ENCODE results near the gene APBB2.

APBB2 gene

GRCh38 chr4:41185614-41186592 is 28.4 kb downstream of the APBB2 start:
- DNase-seq: no peak

DNA sequence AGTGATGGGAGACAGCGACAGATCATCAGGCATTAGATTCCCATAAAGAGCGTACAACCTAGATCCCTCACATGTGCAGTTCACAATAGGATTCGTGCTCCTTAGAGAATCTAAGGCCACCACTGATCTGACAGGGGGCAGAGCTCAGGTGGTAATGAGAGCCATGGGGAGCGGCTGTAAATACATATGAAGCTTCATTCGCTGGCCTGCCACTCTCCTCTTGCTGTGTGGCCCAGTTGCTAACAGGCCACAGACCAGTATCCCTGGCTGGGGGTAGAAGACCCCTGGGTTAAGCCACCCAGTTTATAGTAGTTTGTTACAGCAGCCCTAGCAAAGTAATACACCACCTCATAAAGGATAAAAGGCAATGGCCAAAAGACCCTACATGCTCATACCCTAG is 30.3 kb downstream of the APBB2 start:
- DNase-seq: no peak

- no peak for DNase-seq
Observed at GRCh38 chr4:41183021-41183553, 31.3 kb downstream of the APBB2 start.

DNA sequence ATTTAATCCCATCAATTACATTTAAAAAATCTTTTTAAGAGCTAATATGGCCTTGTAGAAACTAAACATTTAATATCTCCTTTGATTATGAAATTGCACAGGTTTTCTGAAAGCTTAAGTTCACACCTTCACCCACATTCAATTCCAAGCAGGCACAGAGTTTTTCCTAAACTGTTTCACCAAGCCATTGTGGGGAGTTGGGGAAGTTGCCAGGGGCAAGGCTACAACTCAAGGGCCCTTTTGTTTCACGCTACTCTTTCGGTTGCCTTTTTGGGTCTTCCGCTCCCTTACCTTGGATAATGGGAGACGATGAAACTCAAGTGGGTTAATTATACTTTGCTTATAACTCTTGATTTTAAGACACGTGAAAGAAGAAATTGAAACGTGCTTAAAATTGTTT is 33.3 kb downstream of the APBB2 start:
- no peak for DNase-seq

GRCh38 chr4:41179498-41180195 is 34.7 kb downstream of the APBB2 start:
- DNase-seq: no peak

- no peak for DNase-seq
Observed at GRCh38 chr4:41178372-41179370, 35.7 kb downstream of the APBB2 start.

DNA sequence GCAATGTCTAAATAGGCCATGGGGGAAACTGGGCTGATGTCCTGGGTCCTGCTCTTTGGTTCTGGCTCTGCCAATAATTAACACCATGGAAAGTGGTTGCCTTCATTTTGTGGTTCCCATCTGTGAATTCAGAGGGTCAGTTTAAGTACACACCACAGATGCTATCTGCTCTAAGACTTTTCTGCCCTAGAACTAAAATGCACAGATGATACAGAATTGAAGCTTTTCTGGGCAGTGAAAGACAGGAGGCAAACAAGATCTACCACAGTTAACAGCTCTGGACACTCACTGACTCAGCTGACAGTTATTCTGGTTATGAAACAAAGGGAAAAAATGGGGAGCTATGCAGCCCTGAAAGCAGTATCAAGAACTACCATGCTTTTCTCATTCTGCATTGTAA is 37.3 kb downstream of the APBB2 start:
- no peak for DNase-seq

DNA sequence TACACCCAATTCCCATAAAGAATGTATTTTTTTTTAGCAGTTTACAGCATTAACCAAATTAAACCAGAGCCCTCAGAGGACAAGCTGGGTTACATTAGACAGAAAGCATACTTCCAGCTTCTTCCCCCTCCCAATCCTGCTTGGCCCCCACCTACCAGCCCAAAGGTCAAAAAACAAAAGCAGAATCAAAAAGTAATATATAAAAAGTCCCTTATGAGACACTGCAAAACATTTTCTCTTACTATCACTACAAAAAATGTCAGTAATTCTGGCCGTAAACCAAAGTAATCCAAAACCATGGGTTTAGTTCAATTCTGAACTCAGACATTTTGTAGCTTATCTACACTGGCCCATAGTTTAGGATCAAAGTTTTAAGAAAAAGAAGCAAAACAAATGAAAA is 38.0 kb downstream of the APBB2 start:
- no peak for DNase-seq

DNA sequence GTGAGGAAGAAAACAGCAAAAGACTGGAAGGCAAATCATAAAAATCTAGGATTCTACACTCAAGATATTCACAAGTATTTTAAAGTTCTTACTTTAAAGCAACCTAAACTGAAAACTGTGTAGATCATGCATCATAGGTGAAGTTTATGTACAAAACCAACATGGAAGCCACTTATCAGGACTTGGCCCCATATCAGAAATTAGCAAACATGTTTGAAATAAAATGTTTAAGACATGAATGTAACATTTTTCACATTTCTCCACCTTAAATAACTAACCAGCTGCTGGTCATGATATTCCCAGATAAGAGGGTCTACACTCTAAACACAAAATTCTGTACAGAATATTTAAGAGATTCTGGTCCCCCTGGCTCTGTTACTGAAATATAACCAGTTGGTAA is 38.5 kb downstream of the APBB2 start:
- no peak for DNase-seq

DNA sequence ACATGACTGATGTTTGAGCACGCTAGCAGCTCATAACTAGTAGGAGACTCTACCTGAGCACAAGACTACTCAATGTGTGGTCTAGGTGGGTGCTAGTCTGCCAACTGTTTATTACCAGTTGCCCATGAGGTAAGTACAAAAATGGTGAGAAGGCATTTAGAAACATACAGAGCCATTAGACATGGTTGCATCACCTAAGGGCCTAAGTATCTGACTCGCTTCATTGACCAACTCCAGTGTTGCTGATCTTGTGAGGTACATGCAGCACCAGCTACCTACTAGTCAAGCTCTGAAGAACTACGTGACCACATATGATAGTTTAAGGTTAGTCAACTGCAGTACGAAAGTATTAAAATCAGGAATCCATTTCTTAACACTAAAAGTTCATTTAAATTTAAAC is 39.9 kb downstream of the APBB2 start:
- DNase-seq: no peak

DNA sequence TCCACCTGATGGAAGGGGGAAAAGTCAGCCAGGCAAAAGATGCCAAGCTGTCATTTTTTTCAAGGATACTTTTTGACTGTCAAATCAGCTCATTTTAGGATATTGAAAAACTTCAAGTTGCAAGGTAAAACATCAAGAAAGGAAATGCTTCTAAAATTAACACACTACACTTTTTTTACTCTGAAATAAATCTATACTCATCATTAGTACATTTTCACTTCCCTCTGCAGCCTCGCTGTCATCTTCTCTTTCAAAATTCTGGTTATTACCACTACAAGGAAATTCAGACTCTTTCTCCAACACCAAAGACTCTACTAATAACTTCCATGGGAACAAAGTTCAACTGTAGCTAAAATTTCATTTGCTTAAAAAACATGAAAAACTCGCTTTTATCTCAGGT is 41.6 kb downstream of the APBB2 start:
- DNase-seq: no peak

DNA sequence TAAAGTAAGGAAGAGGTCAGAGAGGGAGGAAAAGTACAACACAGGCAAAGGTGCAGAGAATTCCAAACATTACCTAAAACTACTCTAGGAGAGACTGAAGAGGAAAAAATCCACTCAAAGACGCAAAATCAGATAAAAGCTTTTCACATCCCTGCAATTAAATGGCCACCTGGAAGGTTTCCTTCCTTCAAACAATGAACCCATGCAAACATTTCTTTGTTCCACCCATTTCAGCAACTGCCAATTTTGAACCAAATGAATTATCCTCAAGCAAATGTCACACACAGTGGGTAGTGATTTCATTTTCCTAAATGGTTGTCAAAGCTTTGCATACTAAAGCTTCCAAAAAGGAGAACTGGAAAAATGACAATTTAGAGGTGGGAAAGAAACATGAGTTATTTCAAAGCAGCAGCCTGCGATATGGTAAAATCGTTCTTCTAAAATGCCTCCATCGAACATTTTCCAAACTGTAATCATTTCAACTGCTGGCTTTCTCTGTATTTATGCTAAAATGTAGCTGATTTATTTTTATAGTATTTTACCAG is 45.0 kb downstream of the APBB2 start:
- no peak for DNase-seq

DNA sequence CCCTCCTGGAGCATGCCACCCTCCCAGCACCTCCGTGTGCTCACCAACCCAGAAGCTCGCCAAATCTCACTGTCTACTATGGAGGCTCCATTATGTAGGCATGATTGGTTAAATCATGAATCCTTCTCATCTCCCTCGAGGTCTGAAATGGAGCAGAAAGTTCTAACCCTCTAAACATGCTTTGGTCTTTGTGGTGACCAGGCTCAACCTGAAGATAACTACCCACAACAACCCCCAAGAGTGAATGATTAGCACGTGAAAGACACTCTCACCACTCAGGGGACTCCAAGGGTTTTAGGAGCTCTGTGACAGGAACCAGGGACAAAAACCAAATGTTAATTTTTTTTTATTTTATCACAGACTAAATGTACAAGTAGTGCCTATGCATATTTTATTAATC is 47.2 kb downstream of the APBB2 start:
- no peak for DNase-seq

- no peak for DNase-seq
Observed at GRCh38 chr4:41164405-41164804, 49.9 kb downstream of the APBB2 start.

DNA sequence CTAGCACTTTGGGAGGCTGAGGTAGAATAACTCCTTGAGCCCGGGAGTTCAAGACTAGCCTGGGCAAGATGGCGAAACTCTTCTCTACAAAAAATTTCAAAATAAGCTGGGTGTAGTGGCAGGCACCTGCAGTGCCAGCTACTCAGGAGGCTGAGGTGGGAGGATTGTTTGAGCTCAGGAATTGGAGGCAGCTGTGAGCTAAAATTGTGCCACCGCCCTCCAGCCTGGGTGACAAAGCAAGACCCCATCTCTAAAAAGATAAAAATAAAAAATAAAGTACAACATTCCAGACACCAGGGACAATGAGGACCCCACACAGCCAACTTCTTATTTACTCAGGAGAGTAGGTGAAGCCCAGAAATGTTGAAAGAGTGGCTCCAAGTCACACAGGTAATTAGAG is 53.0 kb downstream of the APBB2 start:
- no peak for DNase-seq

GRCh38 chr4:41160856-41161255 is 53.5 kb downstream of the APBB2 start:
- no peak for DNase-seq

GRCh38 chr4:41160012-41160789 is 54.1 kb downstream of the APBB2 start:
- DNase-seq: no peak

- DNase-seq: no peak
Observed at GRCh38 chr4:41158756-41159155, 55.6 kb downstream of the APBB2 start.

GRCh38 chr4:41158274-41158673 is 56.1 kb downstream of the APBB2 start:
- no peak for DNase-seq

GRCh38 chr4:41157009-41157408 is 57.3 kb downstream of the APBB2 start:
- no peak for DNase-seq

DNA sequence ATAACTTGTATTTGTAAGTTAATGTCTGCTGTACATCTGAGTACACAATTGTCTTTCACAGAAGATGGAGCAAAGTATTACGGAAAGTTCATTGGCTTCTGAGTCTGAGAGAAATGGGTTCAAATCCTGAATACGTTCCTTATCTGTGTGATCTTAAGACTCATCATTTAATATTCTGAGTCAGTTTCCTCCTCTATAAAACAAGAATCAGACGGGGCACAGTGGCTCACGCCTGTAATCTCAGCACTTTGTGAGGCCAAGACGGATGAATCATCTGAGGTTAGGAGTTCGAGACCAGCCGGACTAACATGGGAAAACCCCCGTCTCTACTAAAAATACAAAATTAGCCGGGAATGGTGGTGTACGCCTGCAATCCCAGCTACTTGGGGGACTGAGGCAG is 57.8 kb downstream of the APBB2 start:
- no peak for DNase-seq
